Esophagus muscularis mucosa (tissue), 4 donors: ENCODE data around the gene FBXL7.

Source experiments
- CTCF ChIP-seq, 3 experiments: fragments of 200-600 bp in 2 of 3; fragments of 450-650 bp in 1 of 3; sonication (generic) in 2 of 3; IDR thresholded peaks; one replicate each; pipeline ENCODE4 v1.5.1; 2017 to 2019; ENCODE audit warnings: antibody characterized with exemption in 3 of 3, mild to moderate bottlenecking in 2 of 3, moderate library complexity in 1 of 3
- EP300 ChIP-seq: sonication (generic); formaldehyde crosslinking; IDR thresholded peaks from one replicate; pipeline ENCODE4 v1.6.1; 2017; ENCODE audit warnings: antibody characterized with exemption
- POLR2A ChIP-seq: fragments of 450-650 bp; IDR thresholded peaks from one replicate; pipeline ENCODE4 v1.6.1; 2017; ENCODE audit warnings: antibody characterized with exemption, moderate library complexity, mild to moderate bottlenecking, low read depth
- POLR2AphosphoS5 ChIP-seq, 2 donors: sonication (generic); formaldehyde crosslinking; IDR thresholded peaks; one replicate each; pipeline ENCODE4 v1.6.1; 2017; ENCODE audit warnings: antibody characterized with exemption in 2 of 2

GRCh38 chr5:15524712-15525111, 24.7 kb downstream of the FBXL7 start:
- TF ChIP-seq CTCF (IDR thresholded peaks at IDR 0.05), result no peak
- no peak for TF ChIP-seq POLR2AphosphoS5 (IDR thresholded peaks at IDR 0.05)
- TF ChIP-seq POLR2A, result no peak
- no peak for TF ChIP-seq EP300
